Skeletal muscle satellite cell (primary cell): ENCODE measurements around the gene ANKRD34B.
"Not testable (repeated sequence)": the region's sequence is repeated elsewhere in the genome, so short reads cannot be mapped to it uniquely, and the experiment has no call there.

Source experiments
- H3K27me3 ChIP-seq: 2 replicates; pipeline ENCODE4 v1.7.0; 2013; ENCODE audit warnings: low read length; ENCODE audit not compliant: control insufficient read depth, insufficient read depth
- H3K36me3 ChIP-seq: 2 replicates; pipeline ENCODE4 v1.7.0; 2013; ENCODE audit warnings: mild to moderate bottlenecking, control low read depth, low read length; ENCODE audit not compliant: insufficient read depth
- H3K4me1 ChIP-seq: 2 replicates; pipeline ENCODE4 v1.7.0; 2013; ENCODE audit warnings: low read length; ENCODE audit not compliant: control insufficient read depth, insufficient read depth
- H3K4me2 ChIP-seq: 2 replicates; pipeline ENCODE4 v1.7.0; 2013; ENCODE audit warnings: mild to moderate bottlenecking, low read length
- H3K4me3 ChIP-seq: 2 replicates; pipeline ENCODE4 v1.7.0; 2013; ENCODE audit warnings: low read length
- H3K9ac ChIP-seq: 2 replicates; pipeline ENCODE4 v1.7.0; 2013; ENCODE audit warnings: mild to moderate bottlenecking, low read depth, low read length, moderate library complexity
- H3K9me3 ChIP-seq: replicated peaks from 2 replicates; pipeline ENCODE4 v1.7.0; 2013; ENCODE audit warnings: mild to moderate bottlenecking, control low read depth, low read length

Gene ANKRD34B

DNA sequence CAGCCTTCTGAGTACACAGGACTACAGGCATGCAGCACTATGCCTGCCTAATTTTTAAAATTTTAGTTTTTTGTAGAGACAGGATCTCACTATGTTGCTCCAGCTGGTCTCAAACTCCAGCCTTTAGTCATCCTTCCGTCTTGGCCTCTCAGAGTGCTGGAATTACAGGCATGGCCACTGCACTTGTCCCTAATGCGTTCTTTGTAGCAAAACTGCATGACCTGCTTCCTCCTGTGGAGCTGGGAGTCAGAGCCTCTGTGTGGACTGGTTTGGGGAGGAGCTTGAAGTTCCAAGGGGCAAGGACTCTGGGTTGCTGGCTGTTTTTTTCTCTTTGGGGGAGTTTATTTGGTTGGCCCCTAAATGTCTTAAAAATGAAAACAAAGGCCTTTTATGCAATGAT is 22.7 kb upstream of the ANKRD34B start:
- Histone ChIP-seq H3K4me1 (no peaks in the 10 kb centered on the region), H3K9ac (no peak overlapping the region), H3K9me3 (no peaks in the 10 kb centered on the region), H3K27me3 (no peaks in the 10 kb centered on the region), H3K4me2 (no peak overlapping the region), H3K36me3 (no peaks in the 10 kb centered on the region), H3K4me3 (no peak overlapping the region)

GRCh38 chr5:80592105-80592504 is 22.0 kb upstream of the ANKRD34B start:
- Histone ChIP-seq H3K4me1 (no peaks in the 10 kb centered on the region), H3K4me2 (no peak overlapping the region), H3K4me3 (no peak overlapping the region), H3K9ac (no peak overlapping the region), H3K27me3 (no peaks in the 10 kb centered on the region), H3K9me3 (no peaks in the 10 kb centered on the region), H3K36me3 (no peaks in the 10 kb centered on the region)

- no peaks in the 10 kb centered on the region for H3K4me1 ChIP-seq
- H3K9ac ChIP-seq = no peak overlapping the region
- no peaks in the 10 kb centered on the region for H3K36me3 ChIP-seq
- no peak overlapping the region for H3K4me2 ChIP-seq
- H3K27me3 ChIP-seq = no peaks in the 10 kb centered on the region
- no peak overlapping the region for H3K4me3 ChIP-seq
- no peaks in the 10 kb centered on the region for H3K9me3 ChIP-seq
Observed at GRCh38 chr5:80591352-80591751, 21.3 kb upstream of the ANKRD34B start.

- Histone ChIP-seq H3K36me3 (no peaks in the 10 kb centered on the region), H3K4me3 (no peak overlapping the region), H3K9ac (no peak overlapping the region), H3K9me3 (no peaks in the 10 kb centered on the region), H3K27me3 (no peaks in the 10 kb centered on the region), H3K4me1 (no peaks in the 10 kb centered on the region), H3K4me2 (no peak overlapping the region)
Observed at GRCh38 chr5:80590766-80591165, 20.7 kb upstream of the ANKRD34B start.

- no peaks in the 10 kb centered on the region for H3K9me3 ChIP-seq
- H3K27me3 ChIP-seq = no peaks in the 10 kb centered on the region
- no peak overlapping the region for H3K9ac ChIP-seq
- H3K4me1 ChIP-seq = no peaks in the 10 kb centered on the region
- H3K36me3 ChIP-seq = no peaks in the 10 kb centered on the region
- H3K4me3 ChIP-seq = no peak overlapping the region
- H3K4me2 ChIP-seq = no peak overlapping the region
Observed at GRCh38 chr5:80588858-80589540, 18.9 kb upstream of the ANKRD34B start.

GRCh38 chr5:80584770-80585169 is 14.7 kb upstream of the ANKRD34B start:
- Histone ChIP-seq H3K4me1 (no peaks in the 10 kb centered on the region), H3K36me3 (no peaks in the 10 kb centered on the region), H3K9ac (no peak overlapping the region), H3K9me3 (no peaks in the 10 kb centered on the region), H3K4me3 (no peak overlapping the region), H3K27me3 (no peaks in the 10 kb centered on the region), H3K4me2 (no peak overlapping the region)

GRCh38 chr5:80580291-80580690 is 10.2 kb upstream of the ANKRD34B start:
- not testable (repeated sequence) for H3K4me3 ChIP-seq, H3K4me1 ChIP-seq, H3K9me3 ChIP-seq, H3K9ac ChIP-seq, H3K4me2 ChIP-seq, H3K36me3 ChIP-seq
- peaks cover 13% of the 10 kb centered on the region for H3K27me3 ChIP-seq

DNA sequence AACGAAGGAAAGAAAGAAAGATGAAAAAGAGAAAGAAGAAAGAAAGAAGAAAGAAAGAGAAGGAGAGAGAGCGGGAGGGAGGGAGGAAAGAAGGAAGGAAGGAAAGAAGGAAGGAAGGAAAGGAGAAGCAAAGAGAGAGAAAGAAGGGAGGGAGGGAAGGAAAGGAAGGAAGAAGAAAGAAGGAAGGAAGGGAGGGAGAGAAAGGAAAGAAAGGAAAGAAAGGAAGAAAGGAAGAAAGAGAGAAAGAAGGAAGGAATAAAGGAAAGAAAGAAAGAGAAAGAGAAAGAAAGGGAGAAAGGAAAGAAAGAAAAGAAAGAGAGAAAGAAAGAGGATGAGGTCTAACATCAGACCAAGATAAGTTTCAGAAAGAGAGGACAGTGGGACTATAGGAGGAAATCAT is 9.0 kb upstream of the ANKRD34B start:
- H3K27me3 ChIP-seq = peaks cover 22% of the 10 kb centered on the region
- no peak overlapping the region for H3K9ac ChIP-seq
- no peak overlapping the region for H3K4me2 ChIP-seq
- no peaks in the 10 kb centered on the region for H3K4me1 ChIP-seq
- no peaks in the 10 kb centered on the region for H3K36me3 ChIP-seq
- no peak overlapping the region for H3K4me3 ChIP-seq
- H3K9me3 ChIP-seq = no peaks in the 10 kb centered on the region

GRCh38 chr5:80577707-80578106 is 7.6 kb upstream of the ANKRD34B start:
- peaks cover 23% of the 10 kb centered on the region for H3K27me3 ChIP-seq
- no peaks in the 10 kb centered on the region for H3K36me3 ChIP-seq
- no peaks in the 10 kb centered on the region for H3K9me3 ChIP-seq
- no peak overlapping the region for H3K4me2 ChIP-seq
- no peak overlapping the region for H3K4me3 ChIP-seq
- no peaks in the 10 kb centered on the region for H3K4me1 ChIP-seq
- H3K9ac ChIP-seq = no peak overlapping the region

- H3K27me3 ChIP-seq = peaks cover 35% of the 10 kb centered on the region
- no peaks in the 10 kb centered on the region for H3K9me3 ChIP-seq
- H3K36me3 ChIP-seq = no peaks in the 10 kb centered on the region
Observed at GRCh38 chr5:80576383-80576782, 6.3 kb upstream of the ANKRD34B start.

DNA sequence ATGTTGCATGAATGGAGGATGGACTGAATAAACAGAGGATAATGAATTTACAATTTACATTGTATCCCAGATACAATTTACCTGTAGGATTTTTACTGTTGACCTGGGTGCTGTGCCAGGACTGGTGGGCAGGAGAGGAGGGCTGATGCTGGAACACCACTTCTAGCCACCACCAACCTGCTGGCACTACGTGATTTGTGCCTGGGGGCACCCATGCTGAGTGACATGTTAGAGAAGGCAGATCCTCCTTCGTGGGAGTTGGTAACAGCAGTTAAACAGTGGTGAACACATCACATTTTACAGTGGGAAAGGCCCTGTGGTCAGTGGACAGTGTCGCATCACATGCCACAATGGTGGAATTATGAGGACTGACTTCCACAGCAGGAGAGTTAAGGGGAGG is 3.0 kb upstream of the ANKRD34B start:
- peaks cover 67% of the 10 kb centered on the region for H3K27me3 ChIP-seq
- no peak overlapping the region for H3K4me3 ChIP-seq
- H3K4me1 ChIP-seq = peaks cover 11% of the 10 kb centered on the region
- no peaks in the 10 kb centered on the region for H3K9me3 ChIP-seq
- H3K9ac ChIP-seq = no peak overlapping the region
- no peaks in the 10 kb centered on the region for H3K36me3 ChIP-seq
- no peak overlapping the region for H3K4me2 ChIP-seq

More at GRCh38 chr5:80576383-80576782, 6.3 kb upstream of the ANKRD34B start:
- Histone ChIP-seq H3K4me1 (no peaks in the 10 kb centered on the region), H3K9ac (no peak overlapping the region), H3K4me2 (no peak overlapping the region), H3K4me3 (no peak overlapping the region)
